GM18507 (cell line): ENCODE results near the gene TMEM132D.

Source experiments
- DNase-seq: peaks from one replicate; pipeline ENCODE4 v3.0.0; 2011; ENCODE audit warnings: low read depth; ENCODE audit not compliant: insufficient read length; ENCODE audit errors: extremely low spot score
- FAIRE-seq: peaks from 2 replicates; lab custom pipeline; 2011; peaks lifted over from hg19 to GRCh38; lab: Jason Lieb, UNC

The TMEM132D gene

DNA sequence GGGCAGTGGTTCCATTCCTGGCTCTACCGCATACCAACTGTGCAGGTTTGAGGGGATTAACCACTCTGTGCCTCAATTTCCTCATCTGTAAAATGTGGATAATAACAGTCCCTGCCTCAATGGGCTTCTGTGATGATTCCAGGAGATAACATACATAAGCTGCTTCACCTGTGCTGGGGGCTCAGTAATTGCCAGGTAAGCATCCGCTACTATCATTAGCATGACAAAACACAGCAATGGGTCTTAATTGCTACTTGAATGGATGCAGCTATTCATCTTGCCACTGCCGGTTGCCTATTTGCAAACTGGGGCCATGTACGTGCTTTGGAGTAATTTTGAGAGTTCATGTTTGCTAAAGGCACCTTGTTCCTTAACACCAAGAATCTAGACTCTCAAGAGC is 132.6 kb downstream of the TMEM132D start:
- FAIRE-seq (no peak), DNase-seq (no peak)

DNA sequence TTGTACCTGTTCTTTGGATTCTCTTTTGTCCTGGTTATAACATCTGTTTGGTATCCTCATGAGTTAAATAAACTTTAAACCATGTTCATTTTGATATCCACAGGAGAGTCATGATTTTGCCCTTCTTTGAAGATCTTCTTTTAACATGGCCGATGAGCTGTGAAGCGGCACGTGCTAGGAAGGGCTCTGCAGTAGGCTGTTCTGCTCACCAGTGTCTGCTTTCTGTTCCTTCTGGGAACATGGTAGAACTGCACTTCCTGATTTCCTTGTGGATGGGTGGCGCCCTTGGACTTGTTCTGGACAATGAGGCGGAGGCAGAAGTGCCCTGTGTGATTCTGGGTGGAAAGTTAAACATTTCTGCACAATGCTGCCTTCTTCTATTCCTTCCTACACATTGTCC is 138.1 kb downstream of the TMEM132D start:
- FAIRE-seq (no peak), DNase-seq (no peak)

DNA sequence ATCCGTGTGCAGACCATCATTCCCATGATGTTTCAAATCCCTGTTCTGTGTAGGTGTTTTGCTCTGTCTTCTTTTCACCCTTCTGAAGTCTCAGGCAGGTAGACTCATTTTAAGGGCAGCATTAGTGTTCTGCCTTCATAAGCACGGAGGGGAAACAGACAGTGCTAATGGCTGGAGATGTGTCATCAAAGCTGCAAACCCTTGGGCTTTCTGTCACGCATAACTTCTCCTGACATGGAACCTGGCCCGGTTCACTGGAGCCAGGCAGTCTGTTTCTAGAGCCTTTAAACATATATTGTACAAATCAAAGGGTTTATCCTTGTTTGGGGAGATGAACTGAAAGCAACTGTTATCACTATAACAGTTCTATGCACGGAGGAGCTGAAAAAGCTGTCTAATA is 141.4 kb downstream of the TMEM132D start:
- FAIRE-seq (no peak), DNase-seq (no peak)

DNA sequence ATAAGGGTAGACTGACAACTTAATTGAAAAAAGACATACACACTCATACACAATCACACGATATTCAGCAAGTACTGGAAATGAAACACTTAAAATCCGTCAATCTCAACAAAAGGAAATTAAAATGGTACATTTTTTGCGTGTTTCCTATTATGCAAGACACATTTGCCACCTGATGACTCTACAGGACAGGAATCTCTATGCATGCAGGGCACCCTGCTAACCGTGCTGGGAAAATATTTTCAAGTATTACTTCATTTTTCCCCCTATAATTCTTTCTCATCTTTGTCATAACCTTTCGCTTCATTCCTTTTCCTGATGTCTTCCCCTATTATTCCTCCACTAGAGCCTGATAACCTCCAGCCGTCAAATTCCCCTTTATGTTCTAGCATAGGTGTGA is 150.2 kb downstream of the TMEM132D start:
- DNase-seq (no peak), FAIRE-seq (no peak)

DNA sequence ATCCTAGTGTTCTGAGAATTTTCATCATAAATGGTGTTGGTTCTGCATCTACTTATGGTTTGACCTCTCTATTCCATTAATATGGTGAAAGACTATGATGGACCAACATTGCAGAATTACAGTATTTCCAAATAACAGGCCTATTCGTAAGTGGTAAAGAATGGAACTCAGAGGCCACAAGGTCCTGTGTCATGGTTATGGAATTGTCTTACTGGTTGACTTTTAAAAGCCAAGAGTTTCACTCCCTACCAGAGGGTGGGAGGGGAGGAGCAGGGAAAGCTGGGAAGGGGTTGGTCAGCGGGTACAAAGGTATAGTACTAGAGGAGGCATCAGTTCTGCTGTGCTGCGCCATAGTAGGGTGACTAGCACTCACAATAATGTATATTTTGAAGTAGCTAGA is 153.4 kb downstream of the TMEM132D start:
- DNase-seq (no peak), FAIRE-seq (no peak)

DNA sequence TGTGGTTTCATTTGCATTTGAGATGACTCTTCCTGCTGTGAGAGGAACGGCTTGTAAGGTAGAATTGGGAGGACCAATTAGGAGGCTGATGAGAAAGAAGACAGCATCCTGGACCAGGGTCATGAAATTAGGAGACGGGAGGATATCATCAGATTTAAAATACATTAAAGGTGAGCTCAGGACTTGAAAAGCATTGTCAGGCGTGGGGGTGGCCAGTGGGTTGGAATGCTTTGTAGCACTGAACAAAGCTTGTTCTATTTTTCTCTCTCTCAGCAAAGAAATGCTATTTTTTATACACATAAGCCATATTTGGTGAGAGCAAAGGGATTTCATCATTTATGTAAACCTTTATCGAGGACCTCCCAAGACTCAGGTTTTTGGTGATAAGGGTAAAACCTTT is 157.5 kb downstream of the TMEM132D start:
- no peak for FAIRE-seq
- DNase-seq: no peak

DNA sequence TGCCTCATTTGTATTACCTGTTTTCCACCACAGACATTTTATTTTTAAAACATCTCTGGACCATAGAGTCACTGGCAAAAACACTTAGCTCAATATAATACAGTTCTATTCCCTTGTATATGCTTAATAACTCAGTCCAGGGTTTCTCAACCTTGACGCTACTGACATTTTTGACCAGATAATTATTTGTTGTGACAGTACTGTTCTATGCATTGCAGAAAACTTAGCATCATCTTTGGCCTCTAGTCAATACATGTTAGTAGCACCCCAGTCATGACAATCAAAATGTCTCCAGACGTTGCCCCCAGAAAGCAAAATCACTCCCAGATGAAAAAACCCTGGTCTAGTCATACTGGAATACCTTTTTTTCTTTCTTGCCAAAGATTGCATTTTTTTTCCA is 174.7 kb downstream of the TMEM132D start:
- DNase-seq: no peak
- FAIRE-seq: no peak

DNA sequence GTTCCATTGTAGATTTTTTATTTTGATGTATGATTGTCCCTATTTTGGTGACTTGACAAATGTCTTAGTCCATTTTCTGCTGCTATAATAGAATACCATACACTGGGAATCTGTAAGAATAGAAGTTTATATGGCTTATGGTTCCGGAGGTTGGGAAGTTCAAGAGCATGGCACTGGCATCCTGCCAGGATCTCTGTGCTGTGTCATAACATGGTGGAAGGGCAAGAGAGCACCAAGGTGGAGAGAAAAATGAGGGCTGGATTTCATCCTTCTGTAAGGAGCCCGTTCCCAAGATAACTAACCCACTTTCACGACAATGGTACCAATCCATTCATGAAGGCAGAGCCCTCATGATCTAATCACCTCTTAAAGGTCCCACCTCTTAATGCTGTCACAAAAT is 176.7 kb downstream of the TMEM132D start:
- FAIRE-seq (no peak), DNase-seq (no peak)

DNA sequence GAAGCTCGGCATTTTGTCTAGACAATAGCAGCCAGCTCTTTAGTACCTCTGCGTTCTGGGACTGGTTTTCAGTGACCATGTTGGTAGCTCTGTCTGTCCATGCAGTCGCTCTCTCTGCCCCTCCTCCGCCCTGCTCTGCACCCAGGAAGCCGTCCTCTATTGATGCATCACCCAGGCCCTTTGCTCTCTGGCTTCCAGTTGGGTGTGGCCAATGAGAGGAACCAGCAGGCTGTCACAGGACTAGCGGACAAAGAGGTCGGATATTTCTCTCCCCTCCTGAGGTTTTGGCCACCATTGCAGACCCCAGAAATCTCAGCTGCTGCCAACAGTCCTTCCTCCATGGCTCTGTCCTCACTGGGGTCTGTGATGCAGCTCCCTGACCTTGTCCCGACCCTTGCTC is 180.6 kb downstream of the TMEM132D start:
- FAIRE-seq: no peak

DNA sequence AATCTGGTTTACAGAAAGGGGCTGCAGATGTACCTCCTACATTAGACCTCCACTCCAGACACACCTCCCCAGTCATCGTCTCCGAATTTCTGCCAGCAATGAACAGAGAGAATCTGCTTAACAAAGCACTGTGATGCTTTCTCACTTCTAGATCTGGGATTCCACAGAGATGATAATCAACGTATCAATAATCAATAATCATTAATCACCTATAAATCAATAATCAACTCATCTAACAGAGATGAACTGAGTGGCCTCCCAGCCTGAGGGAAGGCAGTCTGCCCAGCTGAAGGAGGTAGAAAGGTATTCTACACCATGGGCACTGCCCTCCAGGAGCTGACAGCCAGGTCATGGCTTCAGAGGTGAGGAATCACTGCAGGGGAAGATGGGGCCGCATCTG is 183.2 kb downstream of the TMEM132D start:
- FAIRE-seq: no peak
- DNase-seq: no peak

More for the DNA sequence above, 180.6 kb downstream of the TMEM132D start:
- no peak for DNase-seq

DNA sequence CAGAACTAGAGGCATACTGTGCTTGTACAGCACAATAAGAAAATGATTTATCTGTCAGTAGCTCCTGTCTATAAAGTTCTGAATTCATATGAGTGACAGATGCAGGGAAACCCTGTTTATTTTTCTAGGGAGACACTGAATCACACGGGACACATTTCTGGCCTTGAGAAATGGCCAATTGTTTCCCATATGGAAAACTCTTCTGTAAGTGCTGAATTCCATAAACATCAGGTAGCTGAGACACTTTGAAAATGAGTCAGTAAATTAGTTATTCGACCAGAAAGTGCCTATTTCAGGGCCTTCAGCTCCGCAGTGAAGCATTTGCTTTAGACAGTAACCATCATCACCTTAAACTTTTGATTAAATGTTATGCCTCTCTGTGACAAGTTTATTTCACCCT is 184.4 kb downstream of the TMEM132D start:
- no peak for FAIRE-seq

DNA sequence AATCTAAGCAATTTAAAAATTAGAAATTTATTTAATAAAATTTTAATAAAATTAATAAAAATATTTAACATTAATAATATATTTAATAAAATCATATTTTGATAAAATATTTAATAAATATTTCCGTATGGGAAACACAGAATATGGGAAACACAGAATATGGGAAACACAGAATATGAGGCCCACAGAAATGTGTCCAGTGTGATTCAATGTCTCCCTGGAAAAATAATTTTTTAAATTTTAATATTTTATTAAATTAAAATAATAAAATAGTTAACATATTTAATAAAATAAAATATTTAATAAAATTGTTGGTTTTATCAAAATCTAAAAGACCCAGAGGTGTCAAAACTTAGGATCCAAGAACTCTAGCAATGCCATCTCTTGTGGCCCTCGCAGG is 186.4 kb downstream of the TMEM132D start:
- DNase-seq (no peak), FAIRE-seq (no peak)

More for the DNA sequence above, 184.4 kb downstream of the TMEM132D start:
- DNase-seq: no peak

DNA sequence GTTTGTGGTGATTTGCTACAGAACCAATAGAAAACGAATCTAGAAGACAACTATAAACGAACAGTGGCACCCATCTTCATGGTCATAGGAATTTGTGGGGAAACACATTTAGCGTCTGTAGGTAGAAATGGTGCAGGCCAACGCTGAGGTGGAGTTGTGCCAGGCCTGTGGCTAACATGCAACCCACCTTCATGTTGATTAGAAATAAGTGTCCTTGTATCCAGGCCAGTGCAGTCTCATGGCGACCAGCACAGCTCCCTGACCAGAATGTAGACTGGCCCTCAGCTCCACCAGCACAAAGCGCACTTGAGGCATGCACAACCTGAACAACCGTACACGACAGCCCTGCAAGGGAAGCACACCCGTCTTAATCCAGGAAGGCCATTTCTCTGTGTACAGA is 187.0 kb downstream of the TMEM132D start:
- no peak for DNase-seq
- FAIRE-seq: no peak

DNA sequence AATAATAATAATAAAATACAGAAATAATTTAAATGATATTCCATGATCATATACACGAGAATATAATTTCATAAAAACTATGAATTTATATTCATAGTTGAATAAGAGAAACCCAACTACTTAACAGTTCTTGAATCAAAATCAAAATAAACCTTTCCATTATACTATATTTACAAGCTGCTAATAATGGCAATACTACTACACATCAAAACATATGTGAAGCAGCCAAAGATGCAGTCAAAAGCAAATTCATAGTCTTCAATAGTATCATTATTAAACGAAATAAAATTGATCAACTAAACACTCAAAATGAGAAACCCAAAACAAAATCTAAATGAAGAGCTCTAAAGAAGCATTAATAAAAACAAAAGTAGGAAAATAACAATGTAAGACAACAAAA is 197.1 kb downstream of the TMEM132D start:
- FAIRE-seq (no peak), DNase-seq (no peak)

DNA sequence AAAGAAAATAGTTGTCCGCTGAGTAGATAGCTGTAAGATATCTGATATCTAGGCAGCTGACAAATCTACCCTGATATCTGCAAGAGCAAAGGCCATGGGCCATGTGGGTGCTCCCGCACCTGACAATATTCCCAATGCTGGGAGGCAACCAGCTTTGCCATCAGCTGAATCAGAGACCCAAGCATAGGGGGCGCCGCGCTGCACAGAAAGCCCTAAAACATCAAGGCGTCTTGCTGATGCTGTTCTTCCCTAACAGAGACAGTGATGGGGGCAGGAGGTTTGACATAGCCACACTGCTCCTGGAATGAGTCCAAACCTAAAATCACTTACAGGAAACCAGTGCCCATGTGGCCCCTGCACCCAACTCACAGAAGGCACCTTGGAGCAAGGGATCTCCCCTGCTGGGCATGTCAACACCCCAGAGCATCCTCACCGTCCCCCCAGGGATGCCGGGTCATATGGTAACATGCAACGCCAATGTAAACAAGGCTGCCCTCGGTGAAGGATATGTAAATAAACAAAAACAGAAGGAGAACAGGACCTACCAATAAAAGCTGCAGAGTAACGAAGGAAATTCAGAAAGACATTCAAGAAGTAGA is 199.5 kb downstream of the TMEM132D start:
- FAIRE-seq (no peak), DNase-seq (no peak)

DNA sequence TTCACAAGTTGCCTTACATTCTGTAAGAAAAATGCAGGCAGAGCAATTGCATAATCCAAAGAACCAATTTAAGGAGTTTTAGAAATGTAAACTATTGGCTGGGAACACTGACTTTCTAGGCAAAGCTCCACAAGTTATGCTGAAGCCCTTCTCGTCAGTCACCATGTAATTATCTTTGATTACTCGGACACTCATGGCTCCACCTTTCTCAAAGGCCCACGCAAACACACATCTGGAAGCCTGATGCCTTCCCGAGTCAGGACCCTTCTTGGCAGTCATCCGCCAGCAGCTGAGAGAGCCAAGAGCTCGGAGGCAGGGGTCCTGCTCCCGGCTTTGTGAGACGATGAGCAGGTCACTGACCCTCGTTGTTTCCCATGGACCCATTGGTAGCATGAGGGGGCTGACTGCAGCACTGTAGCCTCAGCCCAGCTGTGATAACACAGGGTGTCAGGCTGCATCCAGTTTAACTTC is 202.2 kb downstream of the TMEM132D start:
- DNase-seq (no peak), FAIRE-seq (no peak)

DNA sequence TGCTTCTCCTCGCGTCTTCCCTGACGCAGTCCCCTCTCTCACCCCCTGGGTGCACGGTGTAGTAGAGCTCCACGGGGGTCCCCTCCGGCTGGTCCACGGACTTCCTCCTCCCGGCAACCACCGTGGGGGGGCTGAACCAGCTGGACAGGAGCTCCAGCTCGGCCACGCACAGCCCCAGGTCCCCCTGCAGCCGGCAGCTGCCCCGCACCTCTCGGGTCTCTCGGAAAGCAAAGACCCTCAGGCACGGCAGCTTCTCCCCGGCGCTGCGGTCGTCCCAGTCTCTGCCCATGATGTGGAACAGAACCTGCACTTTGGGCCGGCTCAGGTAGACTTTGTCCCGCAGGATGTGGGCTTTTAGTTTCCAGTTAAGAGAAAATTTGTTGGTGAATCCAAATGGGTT is 203.8 kb downstream of the TMEM132D start:
- no peak for DNase-seq
- FAIRE-seq: no peak

DNA sequence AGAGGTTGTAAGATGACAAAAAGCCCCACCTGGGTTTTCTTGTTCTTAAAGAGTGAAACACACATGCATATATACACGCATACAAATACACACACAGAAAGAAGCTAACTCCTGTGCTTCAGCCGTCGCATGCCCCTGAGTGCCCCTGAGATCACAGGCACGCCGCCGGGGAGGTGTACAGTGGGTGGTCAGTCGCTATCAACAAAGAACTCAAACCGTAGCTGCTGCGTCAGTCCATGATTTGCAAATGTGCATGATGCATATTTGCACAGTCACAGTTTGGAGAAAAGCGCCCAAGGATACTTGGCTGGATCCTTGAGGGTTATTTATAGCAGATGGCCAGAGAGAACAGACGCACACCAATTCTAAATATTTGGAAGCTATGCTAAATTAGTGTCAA is 206.9 kb downstream of the TMEM132D start:
- FAIRE-seq (no peak), DNase-seq (no peak)

DNA sequence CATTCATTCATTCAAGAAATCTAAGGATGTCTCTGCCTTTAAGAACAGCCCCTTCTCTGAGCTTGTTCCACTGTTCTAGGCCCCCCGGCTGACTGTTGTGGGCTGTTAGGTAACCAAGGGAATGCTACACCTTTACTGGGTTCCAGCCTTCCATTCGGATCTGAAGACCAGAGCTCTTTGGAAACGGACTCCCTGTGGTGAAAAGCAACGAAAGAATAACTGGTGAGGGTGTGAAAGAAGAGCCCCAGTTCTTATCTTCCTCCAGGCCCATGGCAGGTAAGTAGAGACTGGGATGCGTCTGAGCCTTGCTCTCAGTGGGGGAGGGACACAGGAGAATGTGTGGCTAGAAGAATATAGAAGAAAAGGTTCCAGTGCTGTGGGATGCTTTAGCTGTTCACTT is 207.4 kb downstream of the TMEM132D start:
- DNase-seq (no peak), FAIRE-seq (no peak)

DNA sequence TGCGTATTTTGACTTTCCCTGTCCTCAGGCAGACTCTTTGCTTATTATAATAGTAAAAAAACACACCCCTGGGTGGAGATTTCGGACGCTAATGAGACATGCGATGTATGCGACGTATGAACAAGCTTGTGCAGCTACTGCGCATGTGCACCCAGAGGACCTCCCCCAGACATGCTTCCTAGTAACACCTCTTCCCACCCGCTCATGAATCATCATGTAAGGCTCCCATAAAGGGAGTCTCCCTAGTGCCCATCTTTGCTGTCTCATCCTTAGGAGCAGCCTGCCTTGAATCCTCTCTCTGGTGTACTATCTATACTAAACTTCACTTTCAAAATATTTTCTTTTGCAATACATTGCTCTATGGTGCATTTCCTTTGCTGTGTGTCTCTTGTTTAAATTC is 210.1 kb downstream of the TMEM132D start:
- FAIRE-seq: no peak
- DNase-seq: no peak

DNA sequence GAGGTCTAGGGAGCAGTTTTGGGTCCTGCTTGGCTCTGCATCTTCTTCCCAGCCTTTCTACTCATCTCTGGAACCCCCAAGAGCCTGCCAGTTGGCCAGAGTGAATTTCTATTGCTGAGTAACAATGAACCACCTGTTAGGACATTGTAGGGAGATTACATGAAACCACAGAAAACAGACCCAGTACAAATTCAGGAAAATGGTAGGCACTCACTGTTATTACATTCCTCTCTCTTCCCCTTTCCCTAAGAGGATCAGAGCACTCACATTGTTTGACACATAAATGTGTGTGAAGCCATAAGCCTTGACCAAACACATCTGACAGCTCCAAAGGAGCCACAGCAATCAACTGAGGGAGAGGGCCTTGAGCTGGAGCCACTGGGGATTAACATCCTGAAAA is 216.1 kb downstream of the TMEM132D start:
- FAIRE-seq (no peak), DNase-seq (no peak)

DNA sequence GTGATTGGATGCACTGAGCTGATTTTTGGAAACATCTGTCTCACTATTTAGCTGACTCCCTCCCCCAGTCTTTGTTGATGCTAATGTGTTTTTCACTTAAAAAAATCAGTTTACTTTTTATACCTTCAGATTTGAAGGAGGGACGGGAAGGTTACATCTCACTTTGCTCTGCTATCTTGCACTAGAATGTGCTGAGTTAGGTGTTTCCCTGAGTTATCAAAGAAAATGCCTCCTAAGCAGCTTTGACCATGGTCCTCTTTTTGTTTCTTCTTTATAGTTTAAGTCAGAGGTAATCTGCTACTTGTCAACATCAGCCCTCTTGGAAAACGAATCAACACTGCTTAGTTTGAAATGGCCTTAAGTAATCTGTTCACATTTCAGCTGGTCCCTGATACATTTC is 222.0 kb downstream of the TMEM132D start:
- no peak for DNase-seq
- no peak for FAIRE-seq
